GM21367 (cell line): Measurements from ENCODE around the gene CXCR1.
"Not testable (repeated sequence)": the region's sequence is repeated elsewhere in the genome, so short reads cannot be mapped to it uniquely, and the experiment has no call there.

Experiments used
- ATAC-seq: cut with Tn5 transposase; IDR thresholded peaks from one replicate; pipeline ENCODE4 v1.9.1; 2021; ENCODE audit not compliant: unreplicated experiment

The CXCR1 gene

DNA sequence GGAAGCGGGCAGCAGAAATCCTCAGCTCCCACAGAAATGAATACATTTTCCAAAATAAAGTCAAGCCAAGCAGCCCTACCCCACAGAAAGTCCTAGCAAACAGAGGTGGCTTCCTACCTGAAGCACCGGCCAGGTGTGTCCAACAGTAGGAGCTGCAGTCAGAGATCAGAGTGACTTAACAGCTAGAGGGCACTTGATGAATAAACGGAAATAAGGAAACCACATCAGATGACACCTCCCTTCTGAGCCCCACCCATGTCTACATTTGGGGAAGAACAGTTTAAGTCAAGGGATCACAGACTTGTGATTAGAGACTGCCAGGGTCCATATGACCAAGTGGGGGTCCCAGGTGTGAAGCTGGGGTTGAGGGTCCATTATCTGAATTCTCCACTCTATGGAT lies at the start of gene CXCR1:
Gene CXCR1 (minus strand): TSS at position 172 of the 400 bp plus-strand sequence. CDS start 1,751 bp downstream, outside the sequence.
- ATAC-seq, result no peak

- no peak for ATAC-seq
Observed at GRCh38 chr2:218216336-218216673, 49.5 kb upstream of the CXCR1 start.

GRCh38 chr2:218214116-218214515 lies 47.4 kb upstream of the CXCR1 start:
- ATAC-seq, result no peak

GRCh38 chr2:218209078-218209477 lies 42.3 kb upstream of the CXCR1 start:
- no peak for ATAC-seq

- no peak for ATAC-seq
Observed at GRCh38 chr2:218202266-218202665, 35.5 kb upstream of the CXCR1 start.

DNA sequence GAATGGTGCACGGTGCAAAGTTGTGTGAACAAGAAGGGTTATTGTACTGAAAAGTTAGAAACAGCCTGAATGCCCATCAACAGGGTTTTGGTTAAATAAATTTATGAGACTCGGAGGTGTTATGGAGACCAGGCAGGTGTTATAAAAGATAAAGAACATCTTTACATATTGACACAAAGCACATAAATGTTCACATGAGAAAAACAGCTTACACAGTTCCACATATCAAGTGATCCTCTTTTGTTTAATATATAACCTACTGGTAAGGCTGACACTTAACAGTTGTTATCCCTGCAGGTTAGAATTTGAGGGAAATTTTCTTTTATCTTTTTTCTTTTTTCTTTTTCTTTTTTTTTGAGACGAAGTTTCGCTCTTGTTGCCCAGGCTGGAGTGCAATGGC lies 30.2 kb upstream of the CXCR1 start:
- ATAC-seq, result no peak

DNA sequence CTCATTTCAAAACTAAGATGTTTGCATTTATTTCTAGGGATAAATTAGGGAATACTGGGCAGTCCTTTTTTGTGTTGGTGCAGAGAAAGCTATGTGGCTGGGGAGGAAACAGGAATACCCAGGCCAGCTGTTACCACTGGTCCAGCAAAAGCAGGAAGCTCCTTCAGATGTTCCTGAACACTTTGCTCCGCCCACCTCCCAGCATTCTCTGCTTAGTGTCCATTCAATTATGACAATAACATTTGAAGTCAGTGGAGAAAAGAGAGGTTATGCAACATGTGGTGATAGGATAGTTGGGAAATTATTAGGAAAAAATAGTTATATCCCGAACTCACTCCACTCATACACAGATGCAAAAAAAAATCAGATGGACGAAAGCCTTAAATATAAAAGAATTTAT lies 28.1 kb upstream of the CXCR1 start:
- no peak for ATAC-seq

DNA sequence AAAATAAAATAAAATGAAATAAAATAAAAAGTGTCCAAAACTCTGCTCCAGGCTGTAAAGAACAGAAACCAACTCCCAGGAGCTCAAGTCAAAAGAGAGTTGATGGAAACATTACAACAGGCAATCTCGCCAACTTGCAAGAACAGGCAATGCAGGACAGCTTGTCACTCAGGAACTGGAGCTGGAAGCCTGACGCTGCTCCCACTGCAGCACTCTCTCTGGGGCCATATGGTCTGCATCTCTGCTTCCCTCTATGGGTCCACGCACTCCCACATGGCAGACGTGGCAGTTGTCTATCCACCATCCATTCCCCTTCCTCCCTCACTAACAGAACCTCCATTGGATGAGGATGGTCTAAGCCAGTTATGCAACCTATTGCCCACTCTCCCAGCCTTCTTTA lies 26.9 kb upstream of the CXCR1 start:
- ATAC-seq, result no peak

GRCh38 chr2:218192902-218193430 lies 26.2 kb upstream of the CXCR1 start:
- ATAC-seq, result no peak

DNA sequence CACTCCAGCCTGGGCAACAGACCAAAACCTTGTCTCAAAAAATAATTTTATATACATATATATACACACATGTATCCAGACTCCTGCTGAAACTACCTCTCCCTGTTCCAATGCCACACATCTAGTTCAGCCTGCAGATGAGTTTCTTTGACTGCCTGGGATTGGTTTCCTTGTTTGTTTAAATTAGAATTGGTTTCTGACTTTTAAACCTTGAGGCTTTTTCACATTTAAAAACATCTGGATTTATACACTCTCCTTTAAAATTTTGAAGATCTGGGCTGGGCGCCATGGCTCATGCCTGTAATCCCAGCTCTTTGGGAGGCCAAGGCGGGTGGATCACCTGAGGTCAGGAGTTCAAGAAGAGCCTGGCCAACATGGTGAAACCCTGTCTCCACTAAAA lies 21.8 kb upstream of the CXCR1 start:
- ATAC-seq, result no peak

- ATAC-seq, result no peak
Observed at GRCh38 chr2:218187296-218188015, 20.7 kb upstream of the CXCR1 start.

DNA sequence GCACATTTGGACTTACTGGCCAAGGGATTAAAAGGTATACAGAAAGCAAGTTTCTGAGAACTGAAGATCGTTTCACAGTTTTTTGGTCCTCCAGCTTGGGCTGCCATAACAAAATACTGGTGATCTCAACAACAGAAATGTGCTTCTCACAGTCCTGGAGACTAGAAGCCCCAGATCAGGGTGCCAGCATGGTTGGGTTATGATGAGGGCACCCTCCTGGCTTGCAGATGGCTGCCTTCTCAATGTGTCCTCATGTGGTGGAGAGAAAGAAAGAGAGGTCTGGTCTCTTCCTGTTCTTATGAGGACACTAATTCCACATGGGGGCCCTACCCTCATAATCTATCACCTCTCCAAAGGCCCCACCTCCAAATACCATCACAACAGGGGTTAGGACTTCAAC lies 20.1 kb upstream of the CXCR1 start:
- no peak for ATAC-seq

DNA sequence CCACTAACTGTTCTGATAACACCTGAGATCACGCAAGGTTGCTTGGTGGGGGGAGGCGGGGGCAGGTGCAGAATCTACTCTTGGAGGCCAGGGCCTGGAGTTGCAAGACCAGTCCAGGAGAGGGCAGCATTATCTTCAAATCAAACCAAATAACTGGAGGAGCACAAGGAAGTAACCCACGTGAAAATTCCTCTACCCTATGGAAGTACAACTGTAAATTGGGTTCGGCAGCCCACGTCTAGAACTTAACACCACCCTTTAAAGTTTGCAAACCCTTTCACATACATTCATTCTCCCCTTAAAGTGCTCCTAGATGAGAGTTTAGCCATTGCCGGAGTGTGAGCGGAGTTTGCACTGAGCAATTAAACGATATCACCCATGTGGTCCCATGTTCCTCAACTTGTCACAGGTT lies 19.6 kb upstream of the CXCR1 start:
- ATAC-seq, result no peak

DNA sequence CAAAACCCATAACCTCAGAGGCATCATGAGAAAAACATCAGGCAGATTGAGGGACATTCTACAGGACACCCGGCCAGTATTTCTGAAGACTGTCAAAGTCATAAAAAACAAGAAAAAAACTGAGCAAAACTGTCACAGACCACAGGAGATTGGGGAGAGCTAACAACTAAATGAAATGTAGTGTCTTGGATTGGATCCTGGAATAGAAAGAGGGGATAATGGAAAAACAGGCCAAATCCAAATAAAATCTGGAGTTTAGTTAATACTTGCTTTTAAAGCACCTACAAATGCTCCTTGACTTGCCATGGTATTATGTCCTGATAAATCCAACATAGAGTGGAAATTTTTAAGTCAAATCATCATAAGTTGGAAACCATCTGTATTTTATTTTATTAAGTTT lies 17.6 kb upstream of the CXCR1 start:
- ATAC-seq, result no peak

DNA sequence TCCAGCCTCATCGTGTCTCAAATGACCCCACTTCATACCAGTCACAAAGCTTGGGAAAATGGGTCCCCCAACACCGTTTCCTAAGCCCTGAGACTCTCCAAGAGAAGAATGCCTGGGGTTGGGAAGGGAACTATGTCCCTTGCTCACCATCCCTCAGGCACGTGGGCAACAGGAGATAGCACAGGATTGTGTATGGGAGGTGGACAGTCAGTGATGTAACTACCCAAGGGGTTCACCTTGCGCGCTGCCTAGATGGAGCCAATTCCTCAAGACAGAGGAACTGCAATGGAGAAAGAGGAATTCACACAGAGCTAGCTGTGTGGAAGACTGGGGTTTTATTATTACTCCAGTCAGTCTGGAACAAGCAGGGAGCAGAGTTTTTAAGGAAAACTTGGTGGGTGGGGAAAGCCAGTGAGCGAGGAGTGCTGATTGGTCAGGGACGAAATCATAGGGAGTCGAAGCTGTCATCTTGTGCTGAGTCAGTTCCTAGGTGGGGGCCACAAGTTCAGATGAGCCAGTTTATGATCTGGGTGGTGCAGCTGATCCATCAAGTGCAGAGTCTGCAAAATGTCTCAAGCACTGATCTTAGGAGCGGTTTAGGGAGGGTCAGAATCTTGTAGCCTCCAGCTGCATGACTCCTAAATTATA lies 13.8 kb upstream of the CXCR1 start:
- no peak for ATAC-seq

DNA sequence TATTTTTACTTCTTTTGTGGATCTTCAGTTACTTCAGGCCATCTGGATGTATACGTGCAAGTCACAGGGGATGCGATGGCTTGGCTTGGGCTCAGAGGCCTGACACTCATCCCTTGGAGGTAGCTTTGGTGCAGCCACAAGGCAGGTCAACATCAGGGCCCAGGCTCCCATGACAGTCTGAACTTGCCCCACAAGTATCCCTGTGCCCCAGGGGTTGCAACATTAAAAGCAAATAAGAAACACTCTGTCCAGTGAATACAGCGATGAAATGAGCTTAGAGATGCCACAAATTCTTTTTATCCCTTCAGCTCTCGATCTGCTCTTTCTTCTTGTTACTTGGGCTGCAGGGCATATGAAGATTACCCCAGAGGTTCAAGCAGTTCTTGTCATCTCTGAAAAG lies 13.0 kb upstream of the CXCR1 start:
- no peak for ATAC-seq

GRCh38 chr2:218172845-218173244 lies 6.1 kb upstream of the CXCR1 start:
- no peak for ATAC-seq

DNA sequence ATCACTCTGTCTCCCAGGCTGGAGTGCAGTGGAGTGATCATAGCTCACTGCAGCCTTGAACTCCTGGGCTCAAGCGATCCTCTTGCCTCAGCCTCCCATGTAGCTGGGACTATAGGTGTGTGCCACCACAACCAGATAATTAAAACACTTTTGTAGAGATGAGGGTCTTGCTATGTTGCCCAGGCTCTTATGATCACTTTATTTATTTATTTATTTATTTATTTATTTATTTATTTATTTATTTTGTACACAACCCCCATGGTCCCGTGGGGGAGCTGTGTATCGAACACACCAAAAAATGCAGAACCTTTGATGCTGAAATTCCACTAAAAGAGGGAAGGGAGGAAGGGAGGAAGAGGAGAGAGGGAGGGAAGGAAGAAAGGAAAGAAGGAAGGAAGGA lies 5.0 kb upstream of the CXCR1 start:
- ATAC-seq, result not testable (repeated sequence)

DNA sequence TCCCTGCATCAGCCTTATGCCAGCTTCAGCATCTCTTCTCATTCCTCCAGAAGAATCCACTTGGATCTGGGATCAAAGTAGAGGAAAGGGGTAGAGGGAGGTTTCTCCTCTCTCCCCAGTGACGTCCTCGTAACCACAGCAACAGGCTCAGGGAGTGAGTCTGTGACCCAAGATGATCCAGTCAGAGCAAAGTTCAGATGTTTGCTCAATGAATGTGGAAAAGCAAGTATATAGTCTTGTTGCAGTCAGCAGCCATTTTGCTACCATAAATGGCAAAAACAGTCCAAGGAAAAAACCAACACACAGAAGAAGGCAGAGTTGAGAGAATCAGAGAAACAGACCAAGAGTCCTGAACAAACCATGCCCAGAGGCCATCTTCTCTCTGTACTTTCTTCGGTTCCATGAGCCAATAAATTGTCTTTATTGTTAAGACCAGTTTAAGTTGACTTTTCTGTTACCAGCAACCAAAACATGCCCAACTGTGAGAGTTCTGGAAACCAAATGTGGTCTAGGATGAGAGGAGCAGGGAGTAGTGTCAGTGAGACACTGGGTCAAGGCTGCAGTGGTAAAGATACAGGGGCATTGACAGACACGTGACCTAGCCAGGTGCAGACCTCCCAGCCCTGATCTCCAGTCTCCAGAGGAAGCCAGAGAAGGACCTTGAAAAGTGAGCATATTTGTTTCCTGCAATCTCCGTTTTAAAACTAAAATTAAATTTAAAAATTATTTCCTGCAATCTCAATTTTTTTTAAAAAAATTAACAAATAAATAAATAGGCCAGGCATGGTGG lies 3.2 kb upstream of the CXCR1 start:
- no peak for ATAC-seq

DNA sequence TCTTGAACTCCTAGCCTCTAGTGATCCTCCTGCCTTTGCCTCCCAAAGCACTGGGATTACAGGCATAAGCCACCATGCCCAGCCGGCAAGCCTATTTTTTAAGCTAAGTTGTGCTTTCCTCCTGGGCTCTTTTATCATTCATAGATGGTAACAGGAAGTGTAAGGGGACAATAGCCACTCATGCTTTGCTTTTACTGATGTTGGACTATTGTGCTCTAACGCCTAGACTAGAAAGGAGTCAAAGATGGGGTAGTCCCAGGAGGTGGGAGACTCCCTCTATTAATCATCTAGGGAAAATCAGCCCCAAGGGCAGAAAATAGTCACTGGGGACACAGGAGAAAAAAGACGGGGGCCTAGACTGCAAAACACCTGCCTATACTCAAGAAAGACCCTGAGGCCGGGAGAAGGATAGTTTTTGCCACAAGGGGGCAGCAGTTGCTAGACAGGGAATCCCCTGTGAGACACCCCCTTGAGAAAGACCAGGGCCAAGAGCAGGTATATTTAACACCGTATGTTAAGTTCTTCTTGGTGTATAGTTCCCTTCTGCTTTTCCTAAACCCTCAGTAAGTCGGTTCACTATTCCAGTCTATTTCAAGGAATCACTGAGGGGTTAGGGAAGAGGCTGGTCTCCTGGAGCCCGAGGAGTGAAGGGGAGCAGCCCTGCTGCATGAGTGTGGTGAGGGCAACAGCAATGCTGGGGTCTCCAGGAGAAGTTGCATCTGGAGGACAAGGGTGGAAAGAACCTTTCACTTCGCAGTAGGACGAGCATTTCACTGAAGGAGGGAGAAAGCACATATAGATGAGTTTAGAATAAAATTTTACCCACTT lies 2.1 kb upstream of the CXCR1 start:
- ATAC-seq, result no peak

GRCh38 chr2:218168016-218168415 lies 1.3 kb upstream of the CXCR1 start:
- no peak for ATAC-seq
